OCI-LY7 (cell line): ENCODE data around the gene MAGOHB.

Source experiments
- EZH2phosphoT487 ChIP-seq: fragments of 200-600 bp; sonication (generic); IDR thresholded peaks from 2 replicates; pipeline ENCODE4 v1.6.1; 2018; ENCODE audit warnings: low read depth, borderline replicate concordance, mild to moderate bottlenecking, mixed run types, antibody characterized with exemption, low read length, moderate library complexity, mixed read lengths
- TF ChIP-seq, protein P1 (sequence below): fragments of 200-600 bp; sonication (generic); conservative IDR thresholded peaks from 2 replicates; pipeline ENCODE4 v1.5.1; 2014; ENCODE audit warnings: mild to moderate bottlenecking, antibody characterized with exemption, low read length, moderate library complexity, mixed read lengths

DNA sequence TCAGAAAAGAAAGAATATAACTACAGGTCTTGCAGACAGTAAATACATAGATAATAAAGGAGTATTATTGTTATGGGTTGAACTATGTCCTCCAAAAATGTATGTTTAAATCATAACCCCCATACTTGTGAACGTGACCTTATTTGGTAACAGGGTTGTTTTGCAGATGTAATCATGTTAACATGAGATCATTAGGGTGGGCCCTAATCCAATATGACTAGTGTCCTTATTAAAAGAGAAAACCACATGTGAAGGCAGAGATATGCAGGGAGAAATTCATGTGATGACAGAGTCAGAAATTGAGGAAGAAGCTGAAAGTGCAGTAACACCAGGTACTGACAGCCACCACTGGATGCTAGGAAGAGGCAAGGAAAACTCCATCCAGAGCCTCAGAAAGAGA, 29.0 kb downstream of the MAGOHB start:
- TF ChIP-seq, protein P1, sequence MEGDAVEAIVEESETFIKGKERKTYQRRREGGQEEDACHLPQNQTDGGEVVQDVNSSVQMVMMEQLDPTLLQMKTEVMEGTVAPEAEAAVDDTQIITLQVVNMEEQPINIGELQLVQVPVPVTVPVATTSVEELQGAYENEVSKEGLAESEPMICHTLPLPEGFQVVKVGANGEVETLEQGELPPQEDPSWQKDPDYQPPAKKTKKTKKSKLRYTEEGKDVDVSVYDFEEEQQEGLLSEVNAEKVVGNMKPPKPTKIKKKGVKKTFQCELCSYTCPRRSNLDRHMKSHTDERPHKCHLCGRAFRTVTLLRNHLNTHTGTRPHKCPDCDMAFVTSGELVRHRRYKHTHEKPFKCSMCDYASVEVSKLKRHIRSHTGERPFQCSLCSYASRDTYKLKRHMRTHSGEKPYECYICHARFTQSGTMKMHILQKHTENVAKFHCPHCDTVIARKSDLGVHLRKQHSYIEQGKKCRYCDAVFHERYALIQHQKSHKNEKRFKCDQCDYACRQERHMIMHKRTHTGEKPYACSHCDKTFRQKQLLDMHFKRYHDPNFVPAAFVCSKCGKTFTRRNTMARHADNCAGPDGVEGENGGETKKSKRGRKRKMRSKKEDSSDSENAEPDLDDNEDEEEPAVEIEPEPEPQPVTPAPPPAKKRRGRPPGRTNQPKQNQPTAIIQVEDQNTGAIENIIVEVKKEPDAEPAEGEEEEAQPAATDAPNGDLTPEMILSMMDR = no peak
- TF ChIP-seq EZH2phosphoT487 = no peak
